HG03469 (cell line): Measurements from ENCODE around the gene PTRH1.

Source experiments
- ATAC-seq: cut with Tn5 transposase; IDR thresholded peaks from one replicate; pipeline ENCODE4 v1.9.1; 2021; ENCODE audit warnings: mild to moderate bottlenecking, moderate library complexity, moderate number of reproducible peaks; ENCODE audit not compliant: unreplicated experiment

PTRH1 gene

DNA sequence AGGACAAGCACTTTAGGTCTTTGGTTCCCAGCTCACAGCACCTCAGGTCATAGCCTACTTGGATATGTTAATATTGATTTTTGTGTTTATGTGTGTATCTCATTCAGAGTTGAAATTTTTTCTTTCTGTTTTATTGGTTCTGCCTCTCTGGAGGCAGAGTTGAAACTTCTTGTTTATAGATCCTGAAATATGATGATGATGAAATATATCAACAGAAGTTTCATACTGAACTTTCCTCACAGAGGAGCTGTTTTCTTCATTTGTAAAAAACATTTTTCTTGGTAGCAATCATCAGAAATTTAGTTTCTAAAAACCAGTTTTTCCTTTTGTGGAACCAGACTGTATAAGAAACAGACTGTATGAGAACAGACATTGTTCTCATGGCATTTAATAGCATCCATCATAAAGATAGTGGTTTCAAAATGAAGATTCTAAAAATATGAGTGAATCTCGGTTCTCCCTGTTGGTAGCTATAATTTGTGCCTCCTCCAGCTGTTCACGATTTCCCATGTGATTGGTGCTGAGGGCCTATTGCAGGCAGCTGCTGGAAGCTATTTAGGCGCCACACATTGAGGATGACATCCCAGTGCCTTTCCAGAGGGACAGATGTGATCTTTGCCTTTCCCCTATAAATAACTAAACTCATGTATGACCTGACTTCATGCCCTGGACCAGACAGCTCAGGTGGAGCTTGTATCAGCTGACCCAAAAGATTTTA lies 48.2 kb downstream of the PTRH1 start:
- ATAC-seq = no peak

DNA sequence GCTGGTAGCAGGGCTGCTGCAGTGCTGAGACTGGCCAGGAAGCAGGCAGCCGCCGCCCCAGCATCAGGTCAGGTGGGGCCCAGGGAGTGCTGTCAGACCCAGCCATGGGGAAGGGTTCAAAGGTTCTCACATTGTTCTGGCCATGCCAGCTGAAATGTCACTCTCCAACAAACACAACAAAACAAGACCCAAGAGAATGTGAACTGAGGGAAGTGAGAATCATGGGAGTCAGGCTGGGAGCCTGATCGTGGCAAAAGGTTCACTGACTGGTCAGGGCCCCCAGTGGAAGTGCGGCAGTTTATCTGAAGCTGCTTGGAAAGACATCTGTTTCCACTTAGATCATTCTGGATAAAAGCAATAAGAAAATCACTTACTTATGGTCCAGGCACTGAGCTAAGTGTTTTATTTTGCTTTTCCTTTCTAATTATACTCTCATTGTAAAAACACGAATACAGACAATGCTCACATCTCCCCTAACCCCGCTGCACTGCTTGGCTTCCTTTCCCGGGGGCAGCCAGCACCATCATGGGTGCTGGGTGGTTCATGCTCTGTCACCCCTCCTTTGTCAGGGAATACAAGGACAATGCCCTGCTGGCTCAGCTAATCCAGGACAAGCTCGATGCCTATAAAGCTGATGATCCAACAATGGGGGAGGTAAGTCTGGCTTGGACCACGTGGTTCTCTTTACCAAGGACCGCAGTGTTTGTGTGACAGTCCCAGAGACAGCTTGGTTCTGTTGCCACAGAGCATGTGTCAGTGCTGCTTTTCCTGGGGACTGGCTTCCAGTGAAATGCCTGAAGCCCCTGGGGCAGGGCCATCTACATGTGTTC lies 50.6 kb downstream of the PTRH1 start:
- ATAC-seq = no peak

DNA sequence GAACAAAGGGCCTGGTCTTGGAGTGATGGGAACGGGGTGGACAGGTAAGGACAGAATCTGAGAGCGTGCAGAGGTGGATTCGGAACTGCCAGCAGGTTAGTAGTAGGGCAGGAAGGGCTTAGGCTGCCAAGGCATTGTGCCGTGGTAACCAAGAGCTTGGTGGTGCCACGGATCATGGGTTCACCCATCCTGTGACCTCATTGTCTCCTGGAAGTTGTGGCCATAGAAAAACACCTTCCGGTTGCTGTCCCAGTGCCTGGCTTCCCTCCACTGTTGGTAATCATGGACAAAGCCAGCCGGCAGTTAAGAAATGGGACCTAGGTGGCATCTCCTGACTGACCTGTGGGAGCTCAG lies 51.2 kb downstream of the PTRH1 start:
- ATAC-seq = no peak
